ENCODE data around the gene GEMIN5. TPM values are rescaled to one million over a fixed set of nuclear protein-coding genes. Genes with fewer than 3 reads are reported as not detected.
"Not testable (repeated sequence)": the region's sequence is repeated elsewhere in the genome, so short reads cannot be mapped to it uniquely, and the experiment has no call there.

Gene GEMIN5
- total and polyA plus RNA-seq, 2 experiments from 2014 or later, result 18.3 to 46.7 TPM

DNA sequence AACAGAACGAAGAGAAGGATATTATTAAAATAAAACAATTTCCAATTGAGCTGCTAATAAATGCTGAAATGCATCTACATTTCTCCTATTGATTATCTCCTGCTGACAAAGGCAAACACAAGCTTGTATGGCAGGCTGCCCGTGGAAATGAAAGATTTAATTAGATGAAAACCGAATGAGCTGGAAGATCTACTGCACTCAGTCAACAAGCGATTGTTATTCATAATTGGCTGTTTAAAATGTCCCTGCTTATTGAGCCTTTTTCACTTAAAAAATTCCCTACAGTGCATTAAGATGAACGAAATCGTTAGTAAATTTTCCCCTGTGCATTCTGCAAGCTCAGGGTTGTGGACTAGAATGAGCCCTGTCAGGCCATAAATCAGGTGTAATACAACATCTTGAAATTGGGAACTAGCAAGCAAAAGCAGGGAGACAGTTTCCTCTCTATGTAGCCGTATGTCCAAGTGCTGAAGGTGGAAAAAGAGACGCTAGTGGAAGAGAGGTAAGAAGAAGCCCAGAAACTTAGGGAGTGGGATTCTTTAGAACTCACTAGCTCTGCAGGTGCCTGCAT lies 47.0 kb upstream of the GEMIN5 start (continued):
- TF ChIP-seq REST (IDR thresholded peaks at IDR 0.05; ENCODE audit: unreplicated experiment) (no peak), ZNF114 (CRISPR knock-in tag; IDR thresholded peaks at IDR 0.05) (no peak), STAT1 (IDR thresholded peaks at IDR 0.05; ENCODE audit: unreplicated experiment) (no peak), POLR2AphosphoS5 (IDR thresholded peaks at IDR 0.05; ENCODE audit: low read depth) (no peak), ZNF331 (CRISPR knock-in tag; IDR thresholded peaks at IDR 0.05; ENCODE audit: low read depth) (no peak), ETS1 (IDR thresholded peaks at IDR 0.05) (no peak), NANOG (IDR thresholded peaks at IDR 0.05; ENCODE audit: borderline replicate concordance) (no peak), EZH2phosphoT487 (IDR thresholded peaks at IDR 0.05; ENCODE audit: unreplicated experiment) (no peak)

DNA sequence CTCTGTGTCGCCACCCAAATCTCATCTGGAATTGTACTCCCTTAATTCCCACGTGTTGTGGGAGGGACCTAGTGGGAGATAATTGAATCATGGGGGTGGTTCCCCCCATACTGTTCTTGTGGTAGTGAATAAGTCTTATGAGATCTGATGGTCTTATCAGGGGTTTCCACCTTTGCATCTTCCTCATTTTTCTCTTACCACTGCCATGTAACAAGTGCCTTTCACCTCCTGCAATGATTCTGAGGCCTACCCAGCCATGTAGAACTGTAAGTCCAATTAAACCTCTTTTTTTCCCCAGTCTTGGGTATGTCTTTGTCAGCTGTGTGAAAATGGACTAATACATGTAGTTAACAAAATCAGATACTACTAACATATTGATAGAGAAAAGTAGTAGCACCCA lies 40.3 kb upstream of the GEMIN5 start:
- ATAC-seq; H3K4me2 ChIP-seq; H4K20me1 ChIP-seq (replicated peaks; ENCODE audit: insufficient read depth): not testable (repeated sequence)

GRCh38 chr5:154977409-154977808 lies 39.4 kb upstream of the GEMIN5 start:
- H3K36me3 ChIP-seq (ENCODE audit: insufficient read depth), result no peaks in the 10 kb centered on the region
- Mint-ChIP-seq H3K4me1 (no peaks in the 10 kb centered on the region), H3K27ac (no peak overlapping the region), H3K27me3 (ENCODE audit: insufficient read depth, low read depth, poor library complexity) (peaks cover 2% of the 10 kb centered on the region), H3K4me3 (no peak overlapping the region), H3K9me3 (peaks cover 6% of the 10 kb centered on the region; the same call in 1 of the 3 replicates), H3K36me3 (ENCODE audit: low read depth) (peaks cover 25% of the 10 kb centered on the region)
- DNase-seq (ENCODE audit: low spot score), result no peak
- H3K27ac ChIP-seq (ENCODE audit: low read depth), result no peak overlapping the region
- H3K9me2 ChIP-seq (ENCODE audit: insufficient read depth), result no peaks in the 10 kb centered on the region
- H4K20me1 ChIP-seq (replicated peaks; ENCODE audit: insufficient read depth), result no peaks in the 10 kb centered on the region
- no peaks in the 10 kb centered on the region for H3K27me3 ChIP-seq (ENCODE audit: insufficient read depth)
- no peaks in the 10 kb centered on the region for H3K4me1 ChIP-seq (ENCODE audit: insufficient read depth)
- no peak overlapping the region for H2AFZ ChIP-seq
- no peak overlapping the region for H3K4me3 ChIP-seq
- no peak overlapping the region for H3K4me2 ChIP-seq
- no peaks in the 10 kb centered on the region for H3K79me2 ChIP-seq (replicated peaks; ENCODE audit: insufficient read depth)
- H3F3A ChIP-seq (replicated peaks; ENCODE audit: low read depth), result no peaks in the 10 kb centered on the region
- ATAC-seq, result no peak
- TF ChIP-seq REST (IDR thresholded peaks at IDR 0.05; ENCODE audit: unreplicated experiment), result no peak
- TF ChIP-seq POLR2AphosphoS5 (IDR thresholded peaks at IDR 0.05; ENCODE audit: low read depth), result no peak
- no peak for TF ChIP-seq NANOG (IDR thresholded peaks at IDR 0.05; ENCODE audit: borderline replicate concordance)
- no peak for TF ChIP-seq JUNB (IDR thresholded peaks at IDR 0.05; ENCODE audit: unreplicated experiment)
- TF ChIP-seq EZH2phosphoT487 (IDR thresholded peaks at IDR 0.05; ENCODE audit: unreplicated experiment), result no peak
- no peak for TF ChIP-seq STAT1 (IDR thresholded peaks at IDR 0.05; ENCODE audit: unreplicated experiment)
- TF ChIP-seq EZH2 (IDR thresholded peaks at IDR 0.05; ENCODE audit: low read depth, unreplicated experiment), result no peak
- TF ChIP-seq ZNF331 (CRISPR knock-in tag; IDR thresholded peaks at IDR 0.05; ENCODE audit: low read depth), result no peak
- TF ChIP-seq ETS1 (IDR thresholded peaks at IDR 0.05), result no peak
- no peak for TF ChIP-seq ZNF114 (CRISPR knock-in tag; IDR thresholded peaks at IDR 0.05)

More for the DNA sequence above, 40.3 kb upstream of the GEMIN5 start:
- H3K9me3 Mint-ChIP-seq; DNase-seq (ENCODE audit: low spot score); H3K27me3 ChIP-seq (ENCODE audit: insufficient read depth); H3K27ac Mint-ChIP-seq; H3K4me3 Mint-ChIP-seq; H3K79me2 ChIP-seq (replicated peaks; ENCODE audit: insufficient read depth); H3K4me1 Mint-ChIP-seq; H3K36me3 ChIP-seq (ENCODE audit: insufficient read depth); H3K4me3 ChIP-seq; H2AFZ ChIP-seq; H3F3A ChIP-seq (replicated peaks; ENCODE audit: low read depth); H3K4me1 ChIP-seq (ENCODE audit: insufficient read depth); H3K27me3 Mint-ChIP-seq (ENCODE audit: insufficient read depth, low read depth, poor library complexity); H3K27ac ChIP-seq (ENCODE audit: low read depth); H3K9me2 ChIP-seq (ENCODE audit: insufficient read depth): not testable (repeated sequence)
- H3K36me3 Mint-ChIP-seq (ENCODE audit: low read depth), result peaks cover 25% of the 10 kb centered on the region

Measured in GM23338 (cell line).